Medulla oblongata (tissue), 1 donor: ENCODE results near the gene WASF2.
A peak's percentile ranks its signal among the peaks of the same experiment; 100 is the strongest.

ENCODE experiments used
- DNase-seq: peaks from one replicate; pipeline ENCODE4 v3.0.0-alpha.2; 2015; ENCODE audit errors: extremely low spot score

WASF2 gene

GRCh38 chr1:27358928-27359313, 131.0 kb downstream of the WASF2 start:
- no peak for DNase-seq

DNA sequence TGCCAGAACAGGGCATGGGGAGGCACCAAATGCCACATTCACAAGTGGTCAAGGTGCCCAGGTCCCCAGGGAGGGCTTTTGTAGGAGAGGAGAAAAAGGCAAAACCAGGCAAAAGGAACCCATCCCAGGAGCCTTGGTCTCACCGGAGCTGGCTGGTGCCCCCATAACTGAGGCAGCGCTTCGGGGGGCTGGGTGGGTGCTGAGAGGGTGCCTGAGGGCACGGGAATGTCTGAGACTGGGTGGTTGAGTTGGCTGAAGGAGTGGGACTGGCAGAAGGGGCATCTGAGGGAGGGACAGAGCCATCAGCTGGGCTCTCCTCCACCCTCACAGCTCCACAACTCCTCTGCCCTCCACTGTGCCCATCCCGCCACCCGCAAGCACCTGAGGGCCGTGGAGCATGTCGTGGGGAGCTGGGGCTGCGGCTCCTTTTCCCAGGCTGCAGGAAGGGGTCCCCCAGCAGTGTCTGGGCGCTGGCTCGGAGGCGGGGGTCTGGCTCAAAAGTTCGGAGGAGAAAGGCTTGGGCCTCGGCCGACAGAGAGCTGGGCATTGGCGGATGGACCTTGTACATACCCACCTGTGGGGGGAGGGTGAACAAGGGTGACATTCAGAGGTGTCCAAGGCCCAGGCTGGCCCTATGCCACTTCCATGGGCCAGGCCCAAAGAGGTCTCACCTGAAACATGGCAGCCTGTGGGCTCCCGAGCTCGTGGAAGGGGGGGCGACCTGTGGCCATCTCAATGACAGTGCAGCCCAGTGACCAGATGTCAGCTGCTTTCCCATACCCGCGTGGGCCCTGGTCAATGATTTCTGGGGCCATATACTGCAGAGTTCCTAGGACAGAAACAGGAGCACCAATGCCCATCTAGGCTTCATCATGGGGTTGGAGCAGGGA, 131.7 kb downstream of the WASF2 start:
- DNase-seq, result no peak

DNA sequence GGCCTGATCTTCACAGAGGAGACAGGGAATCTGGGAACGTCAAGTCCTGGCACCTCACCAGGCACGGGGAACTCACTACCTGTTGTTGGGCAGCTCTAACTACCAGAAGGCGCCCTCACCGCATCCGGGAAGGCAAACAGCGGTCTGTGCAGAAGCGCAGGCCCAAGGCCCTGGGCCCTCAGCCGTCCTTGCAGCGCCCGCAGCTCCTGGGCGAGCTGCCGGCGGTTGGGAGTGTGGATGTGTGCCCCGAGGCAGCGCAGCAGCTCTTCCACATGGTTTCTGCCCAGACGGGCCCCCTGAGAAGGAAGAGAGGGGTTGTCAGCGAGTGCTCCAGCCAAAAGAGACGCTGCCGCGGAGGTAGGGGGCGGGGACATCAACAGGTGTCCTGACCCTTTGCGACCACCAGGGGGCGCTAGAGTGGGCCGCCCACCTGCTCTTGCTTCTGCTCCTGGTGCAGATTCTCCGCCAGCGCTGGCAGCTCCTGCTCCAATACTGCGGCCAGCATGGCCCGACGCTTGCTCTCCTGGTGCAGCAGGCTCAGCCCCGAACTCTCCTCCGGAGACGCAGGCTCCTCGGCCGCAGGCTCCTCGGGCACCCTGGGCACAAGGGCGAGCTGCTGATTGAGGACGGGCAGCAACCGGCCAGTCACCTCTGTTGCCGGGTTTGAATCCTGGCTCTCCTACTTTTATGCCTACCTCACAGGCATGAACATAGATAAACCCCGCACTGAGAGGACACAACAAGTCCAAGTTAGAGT, 132.5 kb downstream of the WASF2 start:
- peak; percentile 47 for DNase-seq

GRCh38 chr1:27356619-27357280, 133.2 kb downstream of the WASF2 start:
- no peak for DNase-seq

- DNase-seq, result no peak
Measured at GRCh38 chr1:27356277-27356618, 133.7 kb downstream of the WASF2 start.

DNA sequence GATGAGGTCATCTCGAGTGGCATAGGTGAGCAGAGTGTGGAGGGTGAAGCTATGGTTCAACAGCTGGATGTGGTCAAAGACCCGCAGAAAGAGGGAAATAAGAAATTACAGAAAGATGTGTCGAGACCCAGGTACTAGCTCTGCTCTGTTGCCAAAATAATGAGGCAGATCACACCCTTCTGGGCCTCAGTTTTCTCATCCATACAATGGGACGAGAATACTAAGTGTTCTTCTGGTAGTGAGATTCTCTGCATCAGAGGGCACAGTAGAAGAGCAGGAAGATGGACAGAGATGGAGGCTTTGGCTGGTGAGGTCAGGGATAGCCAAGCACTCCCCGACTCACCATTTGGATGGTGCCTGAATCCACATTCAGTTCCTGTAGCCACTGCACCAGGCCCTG, 134.3 kb downstream of the WASF2 start:
- DNase-seq, result no peak
